Upper lobe of left lung (tissue), 6 donors: ENCODE measurements around the gene ST3GAL5. TPM values are rescaled to one million over a fixed set of nuclear protein-coding genes. Genes with fewer than 3 reads are reported as not detected.
A peak's percentile ranks its signal among the peaks of the same experiment; 100 is the strongest.

ENCODE experiments used
- ATAC-seq, 2 donors: fragments of 200-7000 bp; cut with Tn5 transposase; one replicate each; pipeline ENCODE4 v1.9.1; 2022; ENCODE audit warnings: mild to moderate bottlenecking in 2 of 2, moderate library complexity in 2 of 2; ENCODE audit not compliant: low FRiP score in 2 of 2
- DNase-seq, 2 donors: peaks; one replicate each; pipeline ENCODE4 v3.0.0-alpha.2; 2019 to 2020
- H3K27ac ChIP-seq, 4 donors: fragments of 200-600 bp; sonication (generic); one replicate each; pipeline ENCODE4 v1.5.1; 2016 to 2019
- H3K27me3 ChIP-seq, 4 donors: fragments of 200-600 bp; sonication (generic); one replicate each; pipeline ENCODE4 v1.5.1; 2017 to 2019
- H3K36me3 ChIP-seq, 4 donors: fragments of 200-600 bp; sonication (generic); one replicate each; pipeline ENCODE4 v1.5.1; 2016 to 2019
- H3K4me1 ChIP-seq, 4 donors: fragments of 200-600 bp; sonication (generic); one replicate each; pipeline ENCODE4 v1.5.1; 2018 to 2019
- H3K4me3 ChIP-seq, 4 donors: fragments of 200-600 bp; sonication (generic); one replicate each; pipeline ENCODE4 v1.5.1; 2017 to 2019; ENCODE audit warnings: mild to moderate bottlenecking in 2 of 4, moderate library complexity in 1 of 4
- H3K9me3 ChIP-seq, 4 donors: fragments of 200-600 bp; sonication (generic); one replicate each; pipeline ENCODE4 v1.5.1; 2018 to 2019
- EP300 ChIP-seq, 4 donors: sonication (generic); formaldehyde crosslinking; IDR thresholded peaks; one replicate each; pipeline ENCODE4 v1.5.1; 2017; ENCODE audit warnings: antibody characterized with exemption in 4 of 4, control low read depth in 2 of 4
- POLR2A ChIP-seq, 4 donors: fragments of 450-650 bp; IDR thresholded peaks; one replicate each; pipeline ENCODE4 v1.5.1; 2016 to 2017; ENCODE audit warnings: antibody characterized with exemption in 4 of 4, mild to moderate bottlenecking in 2 of 4
- POLR2AphosphoS5 ChIP-seq, 2 donors: sonication (generic); formaldehyde crosslinking; IDR thresholded peaks; one replicate each; pipeline ENCODE4 v1.5.1; 2017; ENCODE audit warnings: antibody characterized with exemption in 2 of 2
- WGBS, 2 donors: methylation state at CpG; one replicate each; pipeline ENCODE4 v1.1.5; 2017 to 2018; 5-methylcytosine and 5-hydroxymethylcytosine counted together
- total RNA-seq, 6 donors: library from RNA; depleted of rRNA in 4 of 6; stranded (reverse); fragments of >200 nt in 4 of 6; gene quantifications; one replicate each; pipeline versions ENCODE4 v1.1.0 to v1.2.1, GENCODE V29; 2016 to 2021
- TF ChIP-seq, protein P1 (sequence below), 6 experiments: fragments of 450-650 bp in 4 of 6; fragments of 200-600 bp in 2 of 6; sonication (generic) in 2 of 6; IDR thresholded peaks; one replicate each; pipeline ENCODE4 v1.5.1; 2016 to 2019; ENCODE audit warnings: antibody characterized with exemption in 6 of 6
- donor health status: DM: no; HTN: no; CAD: no; lungs with moderate emphysema.
- donor health status: DM: no; HTN: yes; CAD: no; lungs with severe emphysema.

The ST3GAL5 gene
- total RNA-seq, 6 donors from 2014 or later: 54.5 to 162 (median 83.8) TPM

- no peaks in the 10 kb centered on the region for H3K4me1 ChIP-seq
- no peak for TF ChIP-seq POLR2A (IDR thresholded peaks at IDR 0.05)
- no peak for TF ChIP-seq POLR2AphosphoS5 (IDR thresholded peaks at IDR 0.05)
- TF ChIP-seq, protein P1, sequence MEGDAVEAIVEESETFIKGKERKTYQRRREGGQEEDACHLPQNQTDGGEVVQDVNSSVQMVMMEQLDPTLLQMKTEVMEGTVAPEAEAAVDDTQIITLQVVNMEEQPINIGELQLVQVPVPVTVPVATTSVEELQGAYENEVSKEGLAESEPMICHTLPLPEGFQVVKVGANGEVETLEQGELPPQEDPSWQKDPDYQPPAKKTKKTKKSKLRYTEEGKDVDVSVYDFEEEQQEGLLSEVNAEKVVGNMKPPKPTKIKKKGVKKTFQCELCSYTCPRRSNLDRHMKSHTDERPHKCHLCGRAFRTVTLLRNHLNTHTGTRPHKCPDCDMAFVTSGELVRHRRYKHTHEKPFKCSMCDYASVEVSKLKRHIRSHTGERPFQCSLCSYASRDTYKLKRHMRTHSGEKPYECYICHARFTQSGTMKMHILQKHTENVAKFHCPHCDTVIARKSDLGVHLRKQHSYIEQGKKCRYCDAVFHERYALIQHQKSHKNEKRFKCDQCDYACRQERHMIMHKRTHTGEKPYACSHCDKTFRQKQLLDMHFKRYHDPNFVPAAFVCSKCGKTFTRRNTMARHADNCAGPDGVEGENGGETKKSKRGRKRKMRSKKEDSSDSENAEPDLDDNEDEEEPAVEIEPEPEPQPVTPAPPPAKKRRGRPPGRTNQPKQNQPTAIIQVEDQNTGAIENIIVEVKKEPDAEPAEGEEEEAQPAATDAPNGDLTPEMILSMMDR (IDR thresholded peaks at IDR 0.05): no peak
- no peak for TF ChIP-seq EP300 (IDR thresholded peaks at IDR 0.05)
- no peak for ATAC-seq
- WGBS, 2 donors: 80 to 91% methylated on average over 4 of the region's 4 CpGs
- DNase-seq: no peak
- no peak overlapping the region for H3K4me3 ChIP-seq
- H3K27me3 ChIP-seq: no peaks in the 10 kb centered on the region
- H3K36me3 ChIP-seq: peaks cover 10 to 61% (median 17%) of the 10 kb centered on the region in 4 donors
- no peak overlapping the region for H3K27ac ChIP-seq
- no peaks in the 10 kb centered on the region for H3K9me3 ChIP-seq
Measured at GRCh38 chr2:85846411-85846810, 42.4 kb downstream of the ST3GAL5 start.

- 63 to 81% methylated on average over 4 of the region's 4 CpGs for WGBS, 2 donors
- Histone ChIP-seq H3K9me3 (no peaks in the 10 kb centered on the region), H3K27me3 (no peaks in the 10 kb centered on the region), H3K36me3 (peaks cover 8 to 61% (median 22%) of the 10 kb centered on the region in 4 donors), H3K4me1 (no peaks in the 10 kb centered on the region), H3K4me3 (no peak overlapping the region), H3K27ac (no peak overlapping the region)
- no peak for DNase-seq
- TF ChIP-seq, protein P1 (IDR thresholded peaks at IDR 0.05): no peak
- TF ChIP-seq EP300 (IDR thresholded peaks at IDR 0.05): no peak
- no peak for TF ChIP-seq POLR2AphosphoS5 (IDR thresholded peaks at IDR 0.05)
- ATAC-seq: no peak
Measured at GRCh38 chr2:85844486-85844885, 44.3 kb downstream of the ST3GAL5 start.

GRCh38 chr2:85843543-85843942, 45.2 kb downstream of the ST3GAL5 start:
- H3K9me3 ChIP-seq: no peaks in the 10 kb centered on the region
- ATAC-seq: no peak
- H3K4me1 ChIP-seq: no peaks in the 10 kb centered on the region
- DNase-seq: no peak
- no peak overlapping the region for H3K4me3 ChIP-seq
- H3K36me3 ChIP-seq: peaks cover 8 to 63% (median 24%) of the 10 kb centered on the region in 4 donors
- WGBS, 2 donors: 73 to 82% methylated on average over 4 of the region's 4 CpGs
- no peak overlapping the region for H3K27ac ChIP-seq
- no peaks in the 10 kb centered on the region for H3K27me3 ChIP-seq
- TF ChIP-seq POLR2AphosphoS5 (IDR thresholded peaks at IDR 0.05): no peak
- TF ChIP-seq EP300 (IDR thresholded peaks at IDR 0.05): no peak
- TF ChIP-seq, protein P1 (IDR thresholded peaks at IDR 0.05): peak in 4 of 6 experiments; percentile 9 to 39 (median 18)

DNA sequence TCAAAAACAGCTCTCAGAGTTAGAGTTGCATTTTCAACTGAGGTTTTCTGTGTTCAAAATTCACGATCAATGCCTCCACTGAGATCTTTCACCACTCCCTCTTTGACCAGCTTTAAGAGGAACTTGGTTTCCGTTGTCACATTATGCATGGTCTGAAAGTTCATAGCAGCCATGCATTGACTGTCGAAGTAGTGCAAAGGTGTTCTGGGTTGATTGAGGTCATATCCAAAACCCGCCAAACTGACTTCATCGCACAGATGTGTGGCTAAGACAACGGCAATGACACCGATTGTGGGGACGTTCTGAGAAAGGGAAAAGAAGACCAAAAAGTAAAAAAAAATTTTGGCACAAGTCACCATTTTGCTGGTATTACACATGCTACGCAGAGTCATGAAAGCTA, 48.7 kb downstream of the ST3GAL5 start:
- ATAC-seq (no peak), DNase-seq (no peak)
- Histone ChIP-seq H3K27ac (no peak overlapping the region), H3K27me3 (no peaks in the 10 kb centered on the region), H3K36me3 (peaks cover 5 to 40% (median 15%) of the 10 kb centered on the region in 4 donors), H3K9me3 (no peaks in the 10 kb centered on the region), H3K4me3 (no peak overlapping the region), H3K4me1 (no peaks in the 10 kb centered on the region)
- 92% methylated on average over 9 of the region's 9 CpGs for WGBS, 2 donors
- no peak for TF ChIP-seq EP300 (IDR thresholded peaks at IDR 0.05)
- TF ChIP-seq, protein P1 (IDR thresholded peaks at IDR 0.05): no peak
- TF ChIP-seq POLR2A (IDR thresholded peaks at IDR 0.05): no peak
- TF ChIP-seq POLR2AphosphoS5 (IDR thresholded peaks at IDR 0.05): no peak

DNA sequence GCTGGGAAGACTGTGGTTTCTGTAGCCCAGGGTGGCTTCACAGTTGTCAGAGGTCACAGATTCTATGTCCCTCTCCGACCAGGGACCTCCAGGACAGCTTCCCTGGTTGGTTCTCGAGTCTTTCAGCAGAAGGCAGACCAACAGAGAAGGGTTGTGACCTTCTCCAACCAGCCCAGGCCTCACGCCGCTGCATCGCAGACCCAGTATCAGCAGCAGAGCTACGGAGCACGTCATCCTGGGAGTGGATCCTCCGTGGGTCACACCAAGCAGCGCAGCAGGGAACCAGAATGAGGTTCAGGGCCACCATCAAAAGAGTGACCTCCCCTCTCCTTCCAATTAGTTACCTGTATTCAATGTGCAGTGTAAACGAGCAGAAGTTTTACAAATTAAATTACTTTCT, 49.3 kb downstream of the ST3GAL5 start:
- Histone ChIP-seq H3K27me3 (no peaks in the 10 kb centered on the region), H3K36me3 (peaks cover 5 to 38% (median 15%) of the 10 kb centered on the region in 4 donors)
- WGBS, 2 donors: 95 to 96% methylated on average over 10 of the region's 10 CpGs

More for the DNA sequence above, 49.3 kb downstream of the ST3GAL5 start:
- Histone ChIP-seq H3K4me1 (no peaks in the 10 kb centered on the region), H3K9me3 (no peaks in the 10 kb centered on the region), H3K27ac (no peak overlapping the region), H3K4me3 (no peak overlapping the region)
- no peak for ATAC-seq
- peak in 1 of 2 donors; percentile 46 for DNase-seq
- TF ChIP-seq POLR2A (IDR thresholded peaks at IDR 0.05) (no peak), POLR2AphosphoS5 (IDR thresholded peaks at IDR 0.05) (no peak), EP300 (IDR thresholded peaks at IDR 0.05) (no peak)
- TF ChIP-seq, protein P1 (IDR thresholded peaks at IDR 0.05): no peak
